Stimulated activated CD8-positive, alpha-beta memory T cell treated with anti-CD3 and anti-CD28 coated beads, Interleukin-2, amount 100 ng/mL, for 48 hours (primary cell): ENCODE measurements around the gene ELOVL6.
A peak's percentile ranks its signal among the peaks of the same experiment; 100 is the strongest.
"Not testable (repeated sequence)": the region's sequence is repeated elsewhere in the genome, so short reads cannot be mapped to it uniquely, and the experiment has no call there.

Experiments used
- DNase-seq, 2 donors: peaks; one replicate each; pipeline ENCODE4 v3.0.0-alpha.2; 2020; ENCODE audit warnings: low read depth in 2 of 2

ELOVL6 gene, protein sequence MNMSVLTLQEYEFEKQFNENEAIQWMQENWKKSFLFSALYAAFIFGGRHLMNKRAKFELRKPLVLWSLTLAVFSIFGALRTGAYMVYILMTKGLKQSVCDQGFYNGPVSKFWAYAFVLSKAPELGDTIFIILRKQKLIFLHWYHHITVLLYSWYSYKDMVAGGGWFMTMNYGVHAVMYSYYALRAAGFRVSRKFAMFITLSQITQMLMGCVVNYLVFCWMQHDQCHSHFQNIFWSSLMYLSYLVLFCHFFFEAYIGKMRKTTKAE

DNA sequence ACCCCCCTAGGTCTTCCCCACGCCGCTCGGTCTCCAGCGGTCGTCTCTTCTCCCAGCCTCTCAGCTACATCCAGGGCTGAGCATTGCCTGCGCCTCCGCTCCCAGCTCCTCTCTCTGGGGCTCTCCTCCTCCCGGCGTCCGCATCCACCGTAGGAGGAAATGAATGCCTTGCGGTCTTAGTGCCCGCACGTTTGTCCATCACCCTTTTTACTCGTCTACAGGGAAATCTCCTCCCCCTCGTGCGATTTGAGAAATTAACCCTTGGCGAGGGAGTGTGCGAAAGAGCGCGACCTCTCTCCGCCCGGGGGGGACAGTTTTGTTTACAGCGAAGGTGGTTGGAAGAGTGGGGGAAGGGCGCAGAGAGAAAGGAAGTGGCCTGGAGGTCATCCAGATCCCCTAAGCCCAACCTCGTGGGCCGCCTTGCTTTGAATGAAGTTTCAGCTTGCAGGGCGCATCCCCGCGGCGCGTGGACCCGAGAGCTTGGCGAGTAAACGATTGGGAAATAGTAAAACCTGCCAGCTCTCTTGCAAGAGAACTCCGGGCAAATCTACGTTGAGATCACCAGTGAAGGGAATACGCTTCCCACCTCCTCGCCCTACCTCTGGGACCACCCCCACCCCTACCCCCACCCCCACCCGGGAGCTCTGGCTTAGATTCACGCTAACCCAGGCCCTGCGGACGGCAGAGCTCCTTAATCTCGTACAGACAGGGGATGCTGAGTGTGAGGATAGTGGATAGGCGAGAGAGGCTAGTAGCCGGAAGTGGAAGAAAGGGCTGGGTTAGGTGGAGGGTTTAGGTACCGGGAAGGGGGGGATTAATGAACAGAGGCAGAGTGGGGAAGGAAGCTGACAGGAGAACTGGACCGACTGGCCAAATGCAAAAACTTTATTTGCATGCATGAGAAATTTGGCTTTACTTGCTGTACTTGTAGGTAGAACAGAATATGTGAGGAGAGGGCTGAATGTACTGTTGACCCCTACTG is at the start of gene ELOVL6:
ELOVL6 (minus strand) TSS at position 181 of the 982 bp plus-strand sequence. CDS start 280 bp downstream, outside the sequence.
- peak; percentile 26 to 27 for DNase-seq

DNA sequence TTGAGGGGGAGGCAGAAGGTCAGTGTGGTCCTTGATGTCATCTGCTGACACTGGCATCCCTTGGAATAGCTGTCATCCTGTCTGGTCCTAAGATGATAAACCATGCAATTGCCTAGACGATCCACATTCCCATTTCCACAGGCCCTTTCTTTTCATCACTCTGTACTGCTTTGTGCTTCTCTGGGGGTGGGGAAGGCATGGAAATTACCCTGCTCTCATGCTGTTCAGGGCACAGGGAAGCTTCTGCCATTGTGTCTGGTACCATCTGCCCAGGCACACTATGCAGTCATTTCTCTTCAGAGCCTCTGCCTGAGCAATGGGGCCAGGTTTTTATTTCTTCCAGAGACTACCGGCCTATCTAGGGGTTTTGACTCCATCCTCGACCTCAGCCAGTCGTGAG is 49.7 kb upstream of the ELOVL6 start:
- no peak for DNase-seq

DNA sequence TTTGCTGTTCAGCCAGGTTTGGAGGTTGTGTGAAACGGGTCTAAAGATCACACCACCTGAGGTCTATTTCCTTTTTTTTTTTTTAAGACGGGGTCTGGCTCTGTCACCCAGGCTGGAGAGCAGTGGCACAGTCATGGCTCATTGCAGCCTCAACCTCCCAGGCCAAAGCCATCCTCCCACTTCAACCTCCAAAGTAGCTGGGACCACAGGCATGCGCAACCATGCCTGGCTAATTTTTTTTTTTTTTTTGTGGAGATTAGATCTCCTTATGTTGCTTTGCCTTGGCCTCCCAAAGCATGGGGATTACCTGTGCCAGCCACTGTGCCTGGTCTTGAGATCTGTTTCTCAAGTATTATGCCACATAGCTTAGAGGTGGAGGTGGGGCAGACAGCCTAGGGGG is 49.2 kb upstream of the ELOVL6 start:
- no peak for DNase-seq

DNA sequence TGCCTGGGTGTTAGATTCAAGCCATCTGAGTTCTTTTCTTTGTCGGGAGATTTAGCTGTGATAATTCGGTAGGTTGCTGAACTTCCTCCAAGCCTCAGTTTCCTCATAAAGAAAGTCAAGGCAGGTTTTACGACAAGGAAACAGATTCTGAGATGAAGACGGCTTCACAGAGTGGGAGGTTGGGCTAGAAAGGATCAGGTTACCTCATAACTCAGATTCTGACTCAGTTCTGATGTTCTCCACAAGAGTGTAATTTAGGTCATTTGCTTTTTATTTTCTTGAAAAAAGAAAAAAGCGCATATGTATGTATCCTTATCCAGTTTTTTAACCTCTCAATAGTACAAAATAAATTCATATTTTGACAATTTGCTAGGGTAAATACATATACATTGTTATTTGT is 47.2 kb upstream of the ELOVL6 start:
- DNase-seq, result no peak

DNA sequence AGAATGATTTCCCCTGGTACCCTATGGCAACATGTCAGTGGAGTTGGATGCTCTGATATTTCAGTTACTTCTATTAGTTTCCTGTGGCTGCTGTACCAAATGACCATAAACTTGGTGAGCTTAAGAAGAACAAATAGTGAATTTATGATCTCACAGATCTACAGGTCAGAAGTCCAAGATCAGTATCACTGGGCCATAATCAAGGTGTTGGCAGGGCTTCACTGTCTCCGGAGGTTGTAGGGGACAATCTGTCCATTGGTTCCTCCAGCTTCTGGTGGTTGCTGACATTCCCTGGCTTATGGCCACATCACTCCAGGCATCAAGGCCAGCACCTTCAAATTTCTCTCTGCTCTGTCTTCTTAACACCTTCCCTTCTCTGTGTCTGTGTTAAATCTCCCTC is 37.9 kb upstream of the ELOVL6 start:
- no peak for DNase-seq

DNA sequence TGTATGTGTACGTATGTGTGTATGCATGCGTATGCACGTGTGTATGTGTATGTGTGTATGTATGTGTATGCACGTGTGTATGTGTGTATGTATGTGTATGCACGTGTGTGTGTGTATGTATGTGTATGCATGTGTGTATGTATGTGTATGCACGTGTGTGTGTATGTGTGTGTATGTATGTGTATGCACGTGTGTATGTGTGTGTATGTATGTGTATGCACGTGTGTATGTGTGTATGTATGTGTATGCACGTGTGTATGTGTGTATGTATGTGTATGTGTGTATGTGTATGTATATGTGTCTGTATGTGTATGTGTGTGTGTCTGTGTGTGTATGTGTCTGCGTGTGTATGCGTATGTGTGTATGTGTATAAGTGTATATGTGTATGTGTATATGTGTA is 35.2 kb upstream of the ELOVL6 start:
- DNase-seq, result not testable (repeated sequence)

DNA sequence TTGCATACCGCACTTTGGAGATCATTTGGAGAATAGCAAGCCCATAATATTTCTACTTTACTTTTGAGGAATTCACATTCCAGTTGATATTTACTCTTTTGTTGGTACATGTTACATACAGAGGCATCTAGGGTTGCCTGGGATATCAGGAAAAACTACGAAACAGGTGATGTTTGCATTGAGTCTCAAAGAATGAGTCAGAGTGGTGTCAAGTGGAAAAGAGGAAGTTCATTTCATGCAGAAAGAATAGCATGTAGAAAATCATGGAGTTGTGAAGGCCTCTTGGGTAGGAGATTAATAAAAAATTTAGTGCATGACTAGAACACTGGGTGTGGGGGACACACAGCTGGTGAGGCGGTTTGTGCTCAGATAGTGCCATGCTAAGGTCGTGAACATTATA is 33.5 kb upstream of the ELOVL6 start:
- no peak for DNase-seq

DNA sequence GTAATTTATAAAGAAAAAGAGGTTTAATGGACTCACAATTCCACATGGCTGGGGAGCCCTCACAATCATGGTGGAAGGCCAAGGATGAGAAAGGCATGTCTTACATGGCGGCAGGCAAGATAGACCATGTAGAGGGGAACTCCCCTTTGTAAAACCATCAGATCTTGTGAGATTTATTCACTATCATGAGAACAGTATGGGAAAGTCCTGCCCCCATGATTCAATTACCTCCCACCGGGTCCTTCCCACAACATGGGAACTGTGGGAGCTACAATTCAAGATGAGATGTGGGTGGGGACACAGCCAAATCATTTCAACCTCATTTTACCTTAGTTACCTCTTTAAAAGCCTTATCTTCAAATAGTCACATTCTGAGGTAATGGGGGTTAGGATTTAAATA is 30.9 kb upstream of the ELOVL6 start:
- no peak for DNase-seq

DNA sequence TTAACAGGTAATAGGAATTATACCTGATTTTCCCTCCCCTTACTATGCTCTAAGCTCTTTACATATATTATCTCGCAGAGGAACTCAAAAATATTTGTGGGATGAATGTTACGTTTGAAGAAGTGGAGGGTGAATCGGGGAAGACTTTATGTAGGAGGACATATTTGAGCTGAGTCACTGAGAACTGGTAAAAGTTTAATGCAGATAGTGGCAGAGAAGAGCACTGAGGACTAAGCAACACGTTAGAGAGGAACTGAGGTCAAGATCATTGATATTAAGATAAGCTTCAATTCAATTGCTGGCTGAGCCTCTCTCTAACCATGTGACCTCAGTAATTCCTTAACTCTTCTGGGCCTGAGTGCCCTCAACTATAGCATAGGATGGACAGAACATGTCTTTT is 26.4 kb upstream of the ELOVL6 start:
- no peak for DNase-seq

DNA sequence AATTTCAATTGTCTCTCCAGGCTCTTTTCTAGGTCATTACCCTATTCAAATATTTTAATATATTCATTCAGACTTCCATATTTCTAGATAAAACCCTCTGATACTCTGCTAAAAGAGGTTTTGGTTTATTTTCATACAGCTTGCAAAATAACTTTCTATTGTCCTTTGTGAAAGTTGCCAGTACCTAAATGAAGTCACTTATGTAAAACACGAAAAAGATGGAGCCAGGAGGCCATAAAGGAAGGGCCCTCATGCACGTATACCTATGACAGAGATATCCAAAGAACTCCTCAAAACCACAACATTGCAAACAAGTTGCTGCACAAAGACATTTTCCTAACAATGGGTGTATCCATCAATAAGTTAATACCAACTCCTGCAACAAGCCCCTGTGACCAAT is 25.7 kb upstream of the ELOVL6 start:
- DNase-seq, result no peak

DNA sequence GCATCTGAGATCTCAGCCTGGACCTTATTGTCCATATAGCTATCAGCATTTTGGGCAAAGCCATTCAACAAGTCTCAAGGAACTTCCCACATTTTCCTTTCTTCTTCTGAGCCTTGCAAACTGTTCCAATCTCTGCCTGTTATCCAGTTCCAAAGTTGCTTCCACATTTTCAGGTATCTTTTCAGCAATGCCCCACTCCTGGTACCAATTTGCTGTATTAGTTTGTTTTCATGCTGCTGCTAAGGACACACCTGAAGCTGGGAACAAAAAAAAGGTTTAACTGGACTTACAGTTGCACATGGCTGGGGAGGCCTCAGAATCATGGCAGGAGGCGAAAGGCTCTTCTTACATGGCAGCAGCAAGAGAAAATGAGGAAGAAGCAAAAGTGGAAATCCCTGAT is 20.5 kb upstream of the ELOVL6 start:
- DNase-seq, result not testable (repeated sequence)

DNA sequence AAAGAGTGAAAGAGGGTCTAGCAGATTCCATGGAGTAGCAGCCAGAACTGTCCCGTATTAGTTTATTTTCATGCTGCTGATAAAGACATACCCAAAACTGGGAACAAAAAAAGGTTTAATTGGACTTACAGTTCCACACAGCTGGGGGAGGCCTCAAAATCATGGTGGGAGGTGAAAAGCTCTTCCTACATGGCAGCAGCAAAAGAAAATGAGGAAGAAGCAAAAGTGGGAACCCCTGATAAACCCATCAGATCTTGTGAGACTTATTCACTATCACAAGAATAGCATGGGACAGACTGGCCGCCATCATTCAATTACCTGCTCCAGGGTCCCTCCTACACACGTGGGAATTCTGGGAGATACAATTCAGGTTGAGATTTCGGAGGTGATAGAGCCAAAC is 18.8 kb upstream of the ELOVL6 start:
- DNase-seq, result not testable (repeated sequence)

DNA sequence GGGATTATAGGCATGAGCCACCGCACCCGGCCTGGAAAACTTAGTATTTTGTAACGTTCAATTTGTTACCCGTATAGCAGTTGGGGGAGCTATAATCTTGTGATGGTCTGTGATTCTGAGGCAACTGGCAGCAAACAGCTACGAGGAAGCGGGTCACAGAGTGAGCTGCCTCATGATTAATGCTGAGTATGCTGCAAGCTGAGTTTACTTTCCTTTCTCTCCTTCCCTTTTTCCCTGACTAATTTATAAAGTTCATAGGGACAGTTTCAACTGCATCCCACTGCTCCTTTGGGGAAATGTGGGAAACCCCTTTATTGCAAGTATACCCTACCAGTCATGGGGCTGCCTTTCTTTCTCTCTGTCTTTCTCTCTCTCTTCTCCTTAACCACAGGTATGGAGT is 17.7 kb upstream of the ELOVL6 start:
- DNase-seq, result no peak

DNA sequence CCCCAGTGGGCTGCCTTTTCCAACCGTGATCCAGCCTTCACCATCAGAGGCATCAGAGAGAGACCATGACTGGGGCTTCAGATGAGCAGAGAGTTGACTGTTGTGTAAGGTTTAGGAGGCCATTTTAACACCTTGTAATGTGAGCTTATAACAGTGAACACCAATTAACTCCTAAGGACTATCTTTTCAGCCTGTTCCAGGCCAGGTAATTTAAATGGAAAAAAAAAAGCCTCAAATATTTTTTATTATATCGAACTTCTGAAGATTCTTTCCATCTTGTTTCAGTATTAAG is 13.3 kb upstream of the ELOVL6 start:
- no peak for DNase-seq

DNA sequence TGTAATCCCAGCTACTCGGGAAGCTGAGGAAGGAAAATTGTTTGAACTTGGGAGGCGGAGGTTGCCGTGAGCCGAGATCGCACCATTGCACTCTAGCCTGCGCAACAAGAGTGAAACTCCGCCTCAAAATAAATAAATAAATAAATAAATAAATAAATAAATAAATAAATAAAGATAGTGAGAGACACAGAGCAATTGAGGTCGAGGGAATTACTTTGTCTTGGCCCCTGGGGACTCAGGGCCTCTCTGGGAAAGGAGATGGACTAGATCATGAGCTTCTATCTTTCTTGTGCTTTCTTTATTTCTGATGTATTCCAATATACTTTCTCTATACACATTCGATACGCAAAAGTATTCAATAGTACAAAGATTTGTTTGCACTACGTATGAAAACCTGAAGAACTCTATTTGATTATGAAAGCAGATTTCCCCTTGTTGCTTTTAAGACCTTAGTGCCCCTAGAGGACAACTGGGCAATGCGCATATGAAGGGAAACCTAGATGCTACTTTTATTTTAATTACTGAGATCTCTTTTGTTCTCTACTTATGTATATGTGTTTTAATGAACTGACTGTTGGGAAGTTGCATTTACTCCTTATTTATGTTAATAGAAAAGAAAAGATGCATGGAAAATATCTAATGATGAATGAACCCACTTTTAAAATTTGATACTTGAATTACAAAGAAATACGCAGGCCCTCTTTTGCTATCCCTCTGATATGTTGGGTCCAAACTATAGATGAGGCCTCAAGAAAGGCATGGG is 12.8 kb upstream of the ELOVL6 start:
- no peak for DNase-seq

DNA sequence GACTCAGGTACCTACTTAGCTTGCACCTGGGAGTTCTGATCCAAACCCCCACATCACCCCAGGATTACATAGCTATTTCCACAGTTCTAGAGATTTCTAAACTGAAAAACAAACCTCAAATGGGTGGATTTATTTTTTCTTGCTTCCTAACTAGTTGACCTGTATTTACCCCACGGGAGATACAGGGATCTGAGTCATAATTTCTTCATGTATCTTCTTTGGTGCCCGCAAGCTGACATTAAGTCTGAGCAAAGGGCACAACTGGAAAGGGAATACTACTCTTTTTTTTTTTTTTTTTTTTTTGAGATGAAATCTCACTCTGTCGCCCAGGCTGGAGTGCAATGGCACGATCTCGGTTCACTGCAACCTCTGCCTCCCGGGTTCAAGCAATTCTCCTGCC is 10.0 kb upstream of the ELOVL6 start:
- DNase-seq, result no peak

DNA sequence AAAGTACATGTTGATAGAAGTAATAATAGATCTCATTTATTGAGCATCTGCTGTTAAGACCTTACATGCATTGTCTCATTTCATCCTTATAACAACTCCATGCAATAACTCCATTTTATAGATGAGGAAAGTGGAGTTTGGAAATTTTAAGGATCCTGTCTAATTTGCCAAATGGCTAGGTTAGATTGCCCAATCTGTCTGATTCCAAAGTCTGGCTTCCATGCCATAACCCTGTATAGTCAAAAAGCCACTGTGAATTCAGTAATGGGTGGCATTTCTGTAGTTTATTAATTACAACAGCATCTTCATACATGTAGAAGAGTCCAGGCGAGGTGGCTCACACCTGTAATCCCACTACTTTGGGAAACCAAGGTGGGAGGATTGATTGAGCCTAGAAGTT is 8.8 kb upstream of the ELOVL6 start:
- no peak for DNase-seq

DNA sequence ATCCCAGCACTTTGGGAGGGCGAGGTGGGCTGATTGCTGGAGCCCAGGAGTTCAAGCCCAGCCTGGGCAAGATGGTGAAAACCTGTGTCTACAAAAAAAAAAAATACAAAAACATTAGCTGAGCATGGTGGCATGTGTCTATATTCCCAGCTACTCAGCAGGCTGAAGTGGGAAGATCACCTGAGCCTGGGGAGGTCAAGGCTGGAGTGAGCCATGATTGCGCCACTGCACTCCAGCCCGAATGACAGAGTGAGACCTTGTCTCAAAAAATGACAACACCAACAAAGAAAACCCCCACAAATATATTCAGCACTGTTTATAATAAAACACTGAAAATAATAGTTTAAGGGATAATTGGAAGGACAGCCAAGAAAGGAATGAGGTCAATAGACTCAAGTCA is 3.6 kb upstream of the ELOVL6 start:
- no peak for DNase-seq

DNA sequence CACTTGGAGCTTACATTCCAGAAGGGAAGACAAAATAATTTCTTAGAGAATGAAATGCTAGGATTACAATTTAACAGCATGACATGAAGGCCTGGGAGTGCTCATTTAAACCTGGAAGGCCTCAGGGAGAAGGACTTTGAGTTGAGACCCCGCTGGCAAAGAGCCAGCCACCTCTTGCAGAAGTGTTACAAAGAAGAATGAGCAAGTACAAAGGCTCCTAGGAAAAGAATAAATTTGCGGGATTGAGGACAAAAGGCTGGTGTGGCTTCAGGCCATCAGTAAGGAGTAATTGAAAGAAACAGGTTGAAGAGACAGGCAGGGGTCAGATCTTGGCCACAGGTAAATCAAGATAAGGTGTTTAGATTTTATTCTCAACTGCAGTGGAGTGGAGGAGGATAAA is 3.1 kb upstream of the ELOVL6 start:
- DNase-seq, result no peak

DNA sequence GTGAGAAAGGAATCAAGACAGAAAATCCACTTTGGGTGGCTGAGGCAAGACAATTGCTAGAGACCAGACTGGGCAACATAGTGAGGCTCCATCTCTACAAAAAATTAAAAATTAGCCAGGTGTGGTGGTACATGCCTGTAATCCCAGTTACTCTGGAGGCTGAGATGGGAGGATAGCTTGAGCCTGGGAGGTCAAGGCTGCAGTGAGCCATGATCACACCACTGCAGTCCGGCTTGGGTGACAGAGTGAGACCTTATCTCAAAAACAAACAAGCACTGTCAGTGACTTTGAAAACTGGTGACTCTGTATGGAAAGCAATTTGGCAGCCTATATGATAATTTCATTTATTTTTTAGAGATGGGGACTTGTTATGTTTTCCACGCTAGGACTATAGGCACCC is 2.3 kb upstream of the ELOVL6 start:
- no peak for DNase-seq

DNA sequence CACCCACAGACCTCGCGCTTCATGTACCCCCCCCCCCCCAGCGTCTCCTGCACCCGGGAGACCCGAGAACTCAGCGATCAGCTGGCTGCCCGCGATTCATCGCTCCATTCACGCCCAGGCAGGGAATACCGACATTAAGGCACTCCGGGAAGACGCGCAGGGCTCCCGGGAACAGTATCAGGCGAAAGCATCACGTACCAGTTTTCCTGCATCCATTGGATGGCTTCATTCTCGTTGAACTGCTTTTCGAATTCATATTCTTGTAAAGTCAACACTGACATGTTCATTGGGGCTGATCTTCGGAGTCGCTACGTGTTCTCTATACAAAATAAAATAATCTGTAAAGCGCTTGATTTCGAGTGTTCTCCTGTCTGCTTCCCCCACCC is 373 bp downstream of the ELOVL6 start:
- DNase-seq, result no peak

DNA sequence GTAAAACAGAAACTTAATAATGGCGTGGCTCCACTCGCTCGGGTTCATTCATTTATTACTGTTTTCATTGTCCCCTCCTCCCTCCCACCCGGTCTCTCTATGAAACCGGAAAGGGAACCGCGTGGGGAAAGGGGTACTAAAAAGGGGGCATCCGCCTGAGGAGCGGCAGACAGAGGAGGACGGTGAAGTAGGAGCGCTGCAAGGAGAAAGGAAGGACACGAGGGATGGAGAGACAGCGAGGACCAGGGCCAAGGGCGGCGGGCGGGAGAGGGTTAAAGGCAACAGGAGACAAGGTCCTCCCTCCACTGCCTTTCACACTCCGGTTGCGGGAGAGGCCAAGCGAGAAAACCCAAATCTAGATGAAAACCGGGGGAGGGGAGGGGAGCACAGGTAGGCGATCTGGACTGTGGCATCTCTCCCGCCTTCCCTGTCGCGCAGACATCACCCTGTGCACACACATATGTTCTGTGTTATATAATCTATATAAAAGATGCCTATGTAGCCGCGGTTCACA is 829 bp downstream of the ELOVL6 start:
- DNase-seq, result peak; percentile 28 to 38
